Calu3 (cell line): Measurements from ENCODE around the gene PREB. TPM values are rescaled to one million over a fixed set of nuclear protein-coding genes. Genes with fewer than 3 reads are reported as not detected.

ENCODE experiments used
- BruUV-seq: library from RNA; stranded (reverse); fragments of 400-500 nt; replicated peaks from 2 replicates; lab custom pipeline; 2021; lab: Mats Ljungman, UMichigan
- CTCF ChIA-PET: fragments of 300-600 bp; sonication (Branson Sonifier 250); formaldehyde crosslinking; loops from one replicate; lab custom pipeline; 2022; ENCODE audit warnings: antibody characterized with exemption; lab: Charles Lee
- DNase-seq: peaks from one replicate; pipeline ENCODE4 v3.0.0; 2022
- H3K27ac Mint-ChIP-seq: one replicate; pipeline ENCODE4 v1.8.0; 2022; ENCODE audit warnings: mixed read lengths; ENCODE audit not compliant: unreplicated experiment
- H3K27me3 Mint-ChIP-seq: one replicate; pipeline ENCODE4 v1.8.0; 2022; ENCODE audit warnings: mixed read lengths; ENCODE audit not compliant: unreplicated experiment
- H3K36me3 Mint-ChIP-seq: one replicate; pipeline ENCODE4 v1.8.0; 2022; ENCODE audit warnings: mild to moderate bottlenecking, moderate library complexity, mixed read lengths; ENCODE audit not compliant: insufficient read depth, unreplicated experiment
- H3K4me1 Mint-ChIP-seq: one replicate; pipeline ENCODE4 v1.8.0; 2022; ENCODE audit warnings: mild to moderate bottlenecking, low read depth, mixed read lengths; ENCODE audit not compliant: unreplicated experiment
- H3K4me3 Mint-ChIP-seq: one replicate; pipeline ENCODE4 v1.8.0; 2022; ENCODE audit warnings: mild to moderate bottlenecking, low read depth, moderate library complexity, mixed read lengths; ENCODE audit not compliant: unreplicated experiment
- H3K9me3 Mint-ChIP-seq: one replicate; pipeline ENCODE4 v1.8.0; 2022; ENCODE audit warnings: low read depth, mixed read lengths; ENCODE audit not compliant: unreplicated experiment
- CTCF ChIP-seq: fragments of 200-600 bp; IDR thresholded peaks from one replicate; pipeline ENCODE4 v1.8.0; 2022; ENCODE audit warnings: antibody characterized with exemption; ENCODE audit not compliant: unreplicated experiment
- intact Hi-C: fragments of 100-400 bp; cut with micrococcal nuclease; formaldehyde crosslinking; loops from one replicate; pipeline ENCODE4 v1.10.0; 2022; ENCODE audit not compliant: unreplicated experiment
- total RNA-seq: library from RNA; stranded (reverse); gene quantifications from 2 replicates; pipeline ENCODE4 v1.2.3, GENCODE V29; 2022

Gene PREB
- total RNA-seq, 1 experiment from 2014 or later, result 54.0 TPM

DNA sequence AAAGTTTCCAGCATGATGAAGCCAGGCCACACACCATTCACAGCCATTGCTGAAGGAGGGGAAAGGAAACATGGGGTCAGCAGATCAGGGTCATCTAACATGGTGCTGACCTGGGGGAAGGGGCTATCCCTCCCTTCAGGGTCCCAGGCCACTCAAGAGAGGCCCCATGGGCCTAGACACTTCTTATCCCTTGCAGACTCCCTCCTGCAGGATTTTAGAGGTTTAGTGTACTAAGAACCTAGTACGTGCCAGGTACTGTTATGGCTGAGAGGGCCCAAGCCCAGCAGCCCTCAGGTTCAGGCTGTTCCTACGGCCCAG lies 39.0 kb downstream of the PREB start:
- no peaks in the 10 kb centered on the region for H3K36me3 Mint-ChIP-seq
- no peaks in the 10 kb centered on the region for H3K9me3 Mint-ChIP-seq
- no peak overlapping the region for H3K4me3 Mint-ChIP-seq
- TF ChIP-seq CTCF, result no peak
- no peak overlapping the region for H3K27ac Mint-ChIP-seq
- DNase-seq, result no peak
- CTCF ChIA-PET, result no interaction called here
- intact Hi-C loops, result no loop called here
- peaks cover 12% of the 10 kb centered on the region for H3K4me1 Mint-ChIP-seq
- no peaks in the 10 kb centered on the region for H3K27me3 Mint-ChIP-seq
- no TSS peak for BruUV-seq

- CTCF ChIA-PET, result interaction anchor here (0.9 kb wide), 1 partner anchor 13 kb away, joined by 3 read pairs; no protein-coding TSS in a partner anchor
- Mint-ChIP-seq H3K27me3 (no peaks in the 10 kb centered on the region), H3K4me3 (no peak overlapping the region), H3K27ac (no peak overlapping the region), H3K4me1 (peaks cover 12% of the 10 kb centered on the region), H3K36me3 (no peaks in the 10 kb centered on the region), H3K9me3 (no peaks in the 10 kb centered on the region)
- BruUV-seq, result no TSS peak
- no peak for TF ChIP-seq CTCF
- DNase-seq, result no peak
- intact Hi-C loops, result no loop called here
These were observed 40.0 kb downstream of the PREB start for GRCh38 chr2:27094353-27094984.

DNA sequence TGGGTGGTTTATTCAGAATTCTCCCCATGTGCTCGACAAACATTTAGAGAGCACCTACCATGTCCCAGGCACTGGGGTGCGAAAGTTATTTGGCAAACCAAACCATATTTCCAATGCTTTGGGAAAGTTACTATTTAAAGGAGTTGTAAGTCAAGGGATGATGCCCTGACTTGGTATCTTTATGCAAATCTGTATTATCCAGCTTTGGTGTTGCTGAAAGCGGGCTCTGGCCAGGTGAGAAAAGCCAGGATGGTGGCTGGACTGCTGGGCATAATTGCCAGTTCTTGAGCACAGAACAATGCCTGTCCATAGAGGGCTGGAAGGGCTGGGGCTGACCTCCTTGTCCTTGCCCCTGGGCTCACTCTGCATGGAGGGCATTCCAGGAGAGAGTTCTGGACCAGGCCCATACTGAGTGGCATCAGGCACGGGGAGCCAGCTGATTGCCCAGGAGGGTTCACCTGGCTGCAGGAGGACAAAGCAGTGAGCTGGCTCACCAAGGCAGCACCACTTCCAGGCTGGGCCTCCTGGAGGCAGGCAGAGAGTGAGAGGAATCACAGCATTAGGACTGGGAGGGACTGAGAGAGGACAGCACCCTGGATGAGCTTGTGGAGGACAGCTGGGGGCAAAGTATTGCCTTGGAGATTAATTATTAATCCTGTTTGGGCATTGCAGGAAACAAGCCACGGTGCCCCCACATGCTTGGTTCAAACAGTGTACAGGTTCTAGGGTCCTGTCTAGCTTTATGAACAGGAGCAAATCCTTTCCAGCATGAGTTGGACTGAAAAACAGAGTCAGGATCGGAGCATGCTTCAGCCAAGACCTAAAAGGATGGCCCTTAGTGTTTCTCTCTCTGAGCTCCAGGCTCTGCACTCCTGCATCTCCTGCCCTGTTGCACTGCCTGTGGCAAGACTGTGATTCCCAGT lies 40.7 kb downstream of the PREB start:
- Mint-ChIP-seq H3K4me3 (no peak overlapping the region), H3K9me3 (no peaks in the 10 kb centered on the region), H3K4me1 (peaks cover 12% of the 10 kb centered on the region), H3K27ac (no peak overlapping the region), H3K27me3 (no peaks in the 10 kb centered on the region), H3K36me3 (no peaks in the 10 kb centered on the region)
- DNase-seq, result no peak
- BruUV-seq, result no TSS peak
- intact Hi-C loops, result no loop called here
- TF ChIP-seq CTCF, result no peak
- CTCF ChIA-PET, result interaction anchor here (0.9 kb wide), 1 partner anchor 12 kb away, joined by 3 read pairs; no protein-coding TSS in a partner anchor

GRCh38 chr2:27092696-27093429 lies 41.6 kb downstream of the PREB start:
- TF ChIP-seq CTCF, result no peak
- H3K27me3 Mint-ChIP-seq, result no peaks in the 10 kb centered on the region
- BruUV-seq, result no TSS peak
- no peak overlapping the region for H3K4me3 Mint-ChIP-seq
- no peak for DNase-seq
- CTCF ChIA-PET, result no interaction called here
- H3K36me3 Mint-ChIP-seq, result no peaks in the 10 kb centered on the region
- peaks cover 12% of the 10 kb centered on the region for H3K4me1 Mint-ChIP-seq
- H3K27ac Mint-ChIP-seq, result no peak overlapping the region
- intact Hi-C loops, result no loop called here
- no peaks in the 10 kb centered on the region for H3K9me3 Mint-ChIP-seq
